Activated T-cell treated with anti-CD3 and anti-CD28 coated beads for 24 hours (primary cell): Measurements from ENCODE around the gene CACNA1S.

Experiments used
- DNase-seq: peaks from one replicate; pipeline ENCODE4 v3.0.0-alpha.2; 2020; ENCODE audit warnings: low read depth

CACNA1S gene

GRCh38 chr1:201093962-201094361 lies 18.3 kb downstream of the CACNA1S start:
- DNase-seq, result no peak

GRCh38 chr1:201093561-201093960 lies 18.7 kb downstream of the CACNA1S start:
- no peak for DNase-seq

GRCh38 chr1:201092738-201093137 lies 19.5 kb downstream of the CACNA1S start:
- DNase-seq, result no peak

- DNase-seq, result no peak
Measured at GRCh38 chr1:201091256-201091655, 21.0 kb downstream of the CACNA1S start.

- DNase-seq, result no peak
Measured at GRCh38 chr1:201090541-201090940, 21.7 kb downstream of the CACNA1S start.

- DNase-seq, result no peak
Measured at GRCh38 chr1:201089596-201089995, 22.6 kb downstream of the CACNA1S start.

GRCh38 chr1:201088901-201089525 lies 23.2 kb downstream of the CACNA1S start:
- DNase-seq, result no peak

GRCh38 chr1:201088395-201088794 lies 23.8 kb downstream of the CACNA1S start:
- no peak for DNase-seq

- no peak for DNase-seq
Measured at GRCh38 chr1:201085902-201086735, 26.1 kb downstream of the CACNA1S start.

GRCh38 chr1:201084295-201084694 lies 27.9 kb downstream of the CACNA1S start:
- no peak for DNase-seq

GRCh38 chr1:201083741-201084140 lies 28.5 kb downstream of the CACNA1S start:
- DNase-seq, result no peak

GRCh38 chr1:201080135-201080534 lies 32.1 kb downstream of the CACNA1S start:
- no peak for DNase-seq

GRCh38 chr1:201077736-201078135 lies 34.5 kb downstream of the CACNA1S start:
- no peak for DNase-seq

- no peak for DNase-seq
Measured at GRCh38 chr1:201077116-201077515, 35.1 kb downstream of the CACNA1S start.

- DNase-seq, result no peak
Measured at GRCh38 chr1:201076092-201076491, 36.1 kb downstream of the CACNA1S start.

GRCh38 chr1:201074018-201074417 lies 38.2 kb downstream of the CACNA1S start:
- no peak for DNase-seq

GRCh38 chr1:201072922-201073321 lies 39.3 kb downstream of the CACNA1S start:
- DNase-seq, result no peak

- no peak for DNase-seq
Measured at GRCh38 chr1:201072149-201072548, 40.1 kb downstream of the CACNA1S start.

GRCh38 chr1:201069636-201070035 lies 42.6 kb downstream of the CACNA1S start:
- no peak for DNase-seq

- DNase-seq, result no peak
Measured at GRCh38 chr1:201068976-201069375, 43.2 kb downstream of the CACNA1S start.

- no peak for DNase-seq
Measured at GRCh38 chr1:201066986-201067385, 45.2 kb downstream of the CACNA1S start.

- no peak for DNase-seq
Measured at GRCh38 chr1:201065686-201066085, 46.5 kb downstream of the CACNA1S start.

GRCh38 chr1:201064806-201065205 lies 47.4 kb downstream of the CACNA1S start:
- DNase-seq, result no peak

GRCh38 chr1:201063145-201063544 lies 49.1 kb downstream of the CACNA1S start:
- no peak for DNase-seq
